DLD1 (cell line): ENCODE results near the gene NDE1.
"Not testable (repeated sequence)": the region's sequence is repeated elsewhere in the genome, so short reads cannot be mapped to it uniquely, and the experiment has no call there.

Experiments used
- in situ Hi-C: cut with HindIII; loops from 2 replicates; pipeline ENCODE4 v1.10.0; 2017; ENCODE audit warnings: low sequenced_read_pairs

The NDE1 gene

DNA sequence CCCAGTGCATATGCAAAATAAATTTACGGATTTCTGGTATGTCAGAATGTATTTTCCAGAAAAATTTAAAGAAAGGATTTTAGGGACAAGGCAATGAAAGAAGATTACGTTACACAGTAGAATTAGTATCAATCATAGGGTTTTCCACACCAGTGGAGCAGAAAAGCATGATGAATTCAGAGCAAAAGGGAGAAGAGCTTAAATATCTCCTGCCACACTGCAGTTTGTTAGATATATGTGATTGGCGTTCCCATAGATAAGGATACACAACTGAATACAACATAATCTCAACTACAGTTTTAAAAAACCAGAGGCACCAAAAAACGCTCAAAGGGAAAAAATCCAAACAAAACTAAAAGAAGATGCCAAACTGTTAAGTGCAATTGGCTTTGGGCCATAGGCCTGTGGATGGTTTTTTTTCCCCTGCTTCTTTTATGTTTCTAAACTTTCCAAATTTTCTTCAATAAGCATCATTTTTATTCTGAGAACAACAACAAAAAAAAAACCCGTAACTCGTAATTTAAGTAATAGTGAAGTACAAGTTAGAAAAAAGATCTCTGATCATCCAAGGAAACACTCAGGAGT lies 29.3 kb upstream of the NDE1 start:
- in situ Hi-C loops, result no loop called here

- in situ Hi-C loops, result no loop called here
Measured at GRCh38 chr16:15621456-15621855, 28.6 kb upstream of the NDE1 start.

GRCh38 chr16:15621889-15622288 lies 28.2 kb upstream of the NDE1 start:
- in situ Hi-C loops, result no loop called here

- in situ Hi-C loops, result no loop called here
Measured at GRCh38 chr16:15631730-15632409, 18.2 kb upstream of the NDE1 start.

DNA sequence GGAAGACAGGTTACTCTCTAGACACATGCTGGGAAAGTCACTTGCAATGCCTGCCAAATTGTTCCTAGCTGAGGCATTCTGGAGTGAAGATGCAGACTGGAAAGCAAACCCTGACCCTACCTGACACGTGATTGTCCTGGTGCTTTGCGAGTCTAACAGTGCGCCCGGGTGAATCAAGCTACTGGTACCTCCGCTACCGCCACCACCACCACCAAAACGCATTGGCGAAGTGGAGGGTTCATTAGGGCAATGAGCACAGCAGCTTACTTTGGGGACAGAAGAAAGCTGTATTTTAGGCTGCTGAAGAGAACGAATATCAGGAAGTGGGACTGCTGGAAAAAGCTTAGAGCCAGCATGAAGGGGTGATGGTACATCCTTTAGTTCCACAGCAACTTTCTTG lies 14.1 kb upstream of the NDE1 start:
- in situ Hi-C loops, result no loop called here

- in situ Hi-C loops, result no loop called here
Measured at GRCh38 chr16:15636392-15636873, 13.6 kb upstream of the NDE1 start.

DNA sequence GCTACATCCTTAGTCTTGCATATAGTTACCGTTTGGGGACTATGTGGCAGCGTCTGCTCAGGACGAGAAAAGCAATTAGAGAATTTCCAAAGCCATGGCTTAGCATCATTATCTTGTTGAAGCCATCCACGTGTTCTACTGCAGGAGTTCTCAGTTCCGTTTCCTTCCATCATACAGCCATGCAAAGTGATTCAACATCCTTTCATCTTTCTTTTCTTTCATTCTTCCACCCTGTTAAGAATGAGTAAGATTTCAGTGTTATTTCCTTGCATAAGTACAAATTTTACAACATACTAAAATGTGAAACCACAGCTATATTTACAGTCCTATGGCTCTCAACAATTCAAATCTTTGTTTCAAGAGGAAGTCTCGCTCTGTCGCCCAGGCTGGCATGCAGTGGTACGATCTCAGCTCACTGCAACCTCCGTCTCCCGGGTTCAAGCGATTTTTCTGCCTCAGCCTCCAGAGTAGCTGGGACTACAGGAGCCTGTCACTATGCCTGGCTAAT lies 10.9 kb upstream of the NDE1 start:
- in situ Hi-C loops, result no loop called here

DNA sequence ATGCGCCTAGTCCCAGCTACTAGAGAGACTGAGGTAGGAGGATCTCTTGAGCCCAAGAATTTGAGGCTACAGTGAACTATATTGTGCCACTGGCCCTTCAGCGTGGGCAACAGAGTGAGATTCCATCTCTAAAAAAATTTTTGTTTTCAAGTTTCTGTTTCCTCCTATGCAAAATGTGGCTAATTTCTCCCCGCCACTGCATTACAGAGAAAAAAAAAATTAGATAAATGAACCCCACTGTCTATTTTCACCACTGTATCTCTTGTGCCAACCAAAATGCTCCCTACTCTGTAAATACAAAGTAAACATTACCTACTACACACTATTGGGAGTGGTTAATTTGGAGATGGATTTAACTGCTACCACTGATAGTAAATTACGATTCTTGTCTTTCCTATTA lies 9.1 kb upstream of the NDE1 start:
- in situ Hi-C loops, result no loop called here

DNA sequence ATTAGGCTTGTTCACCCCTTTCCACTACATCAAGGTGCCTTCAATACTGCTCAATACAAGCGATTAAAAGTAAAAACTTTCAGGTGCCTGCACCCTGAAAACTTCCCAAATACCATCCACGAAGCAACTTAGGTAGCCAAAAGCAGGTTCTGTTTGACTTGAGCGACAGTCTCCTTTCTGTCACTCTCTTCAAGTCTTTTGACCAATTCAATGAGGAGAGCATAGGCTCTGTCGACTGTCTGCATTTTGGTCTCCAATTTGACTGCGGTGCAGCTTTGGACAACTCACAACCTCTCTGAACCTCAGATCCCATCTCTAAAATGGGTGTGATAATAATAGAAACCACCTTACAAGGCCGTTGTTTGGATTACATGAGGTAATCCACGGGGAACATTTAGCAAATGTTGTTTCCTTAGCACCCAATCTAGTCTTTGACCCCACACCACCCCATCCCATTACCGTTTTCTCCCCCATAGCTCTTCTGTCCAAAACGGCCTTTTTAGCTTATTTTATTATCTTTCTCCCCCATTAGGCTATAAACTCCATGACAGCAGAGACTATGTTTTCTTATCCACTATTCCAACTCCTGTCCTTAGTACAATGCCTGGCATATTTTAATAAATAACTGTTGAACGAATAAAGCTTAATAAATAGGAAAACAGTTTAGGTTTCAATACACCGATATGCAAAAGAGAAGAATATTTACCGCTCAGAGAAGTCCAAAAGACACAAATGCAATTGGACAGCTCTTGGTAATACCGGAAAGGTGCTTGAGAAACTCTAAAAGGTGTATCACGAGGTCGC lies 8.1 kb upstream of the NDE1 start:
- in situ Hi-C loops, result no loop called here

- in situ Hi-C loops, result no loop called here
Measured at GRCh38 chr16:15642557-15643047, 7.4 kb upstream of the NDE1 start.

DNA sequence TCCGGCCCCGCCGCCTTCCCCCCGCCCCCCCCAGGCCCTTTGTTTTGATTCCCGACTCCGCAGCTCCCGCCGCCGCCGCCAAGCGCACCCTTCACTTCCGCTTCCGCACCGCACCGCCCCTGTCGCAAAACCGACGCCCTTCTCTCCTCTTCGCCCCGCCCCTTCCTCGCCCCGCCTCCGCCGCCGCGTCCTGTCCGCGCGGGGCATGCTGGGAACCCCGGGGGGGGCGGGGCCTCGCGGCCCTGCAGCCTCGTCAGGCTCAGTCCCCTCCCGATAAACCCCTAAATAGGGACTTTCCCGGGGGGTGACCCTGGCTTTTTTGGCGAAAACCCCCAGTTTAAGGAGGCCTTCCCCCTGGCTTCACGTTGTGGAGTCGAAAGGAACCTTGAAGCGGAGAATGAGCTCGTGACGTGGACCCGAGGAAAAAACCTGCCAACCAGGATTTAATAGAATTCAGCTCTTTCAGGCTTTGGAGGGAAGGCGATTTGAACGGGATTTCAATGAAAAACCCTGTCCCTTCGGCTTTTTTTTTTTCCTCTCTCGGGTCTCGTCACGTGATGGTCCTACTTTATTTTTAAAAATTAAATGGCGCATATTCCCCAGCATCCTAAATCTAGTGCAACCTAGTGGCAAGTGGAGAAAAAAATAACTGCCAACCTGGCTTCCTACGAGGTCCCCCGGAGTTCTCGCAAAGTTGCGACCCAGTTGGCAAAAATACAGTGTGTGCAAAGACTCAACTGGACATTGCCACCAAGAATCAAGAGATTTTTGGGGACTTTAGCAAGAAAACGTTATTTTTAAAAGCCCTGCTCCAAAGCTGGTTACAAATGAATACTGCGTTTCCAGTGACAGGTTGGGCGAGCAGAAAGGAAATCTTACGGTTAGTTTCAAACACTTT lies 6.7 kb upstream of the NDE1 start, which contains the start of gene MARF1:
Gene MARF1, minus strand, starts transcription at position 107 of the 898 bp plus-strand sequence. CDS start 3,921 bp downstream, outside the sequence.
- in situ Hi-C loops, result no loop called here

DNA sequence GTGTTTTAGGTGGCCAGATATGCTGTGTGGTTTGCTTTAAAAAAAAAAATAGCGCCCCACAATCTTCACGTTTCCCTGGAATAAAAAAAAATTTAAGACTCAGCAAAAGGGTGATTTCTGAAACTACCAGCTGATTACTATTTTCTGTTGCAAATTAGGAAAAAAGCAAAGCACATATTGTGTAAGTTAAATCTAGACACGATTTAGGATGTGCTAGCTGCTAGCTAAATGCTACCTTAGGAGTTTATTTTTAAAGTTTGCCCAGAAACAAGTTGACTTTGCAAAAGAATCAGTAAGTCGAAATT lies 6.1 kb upstream of the NDE1 start:
- in situ Hi-C loops, result no loop called here

DNA sequence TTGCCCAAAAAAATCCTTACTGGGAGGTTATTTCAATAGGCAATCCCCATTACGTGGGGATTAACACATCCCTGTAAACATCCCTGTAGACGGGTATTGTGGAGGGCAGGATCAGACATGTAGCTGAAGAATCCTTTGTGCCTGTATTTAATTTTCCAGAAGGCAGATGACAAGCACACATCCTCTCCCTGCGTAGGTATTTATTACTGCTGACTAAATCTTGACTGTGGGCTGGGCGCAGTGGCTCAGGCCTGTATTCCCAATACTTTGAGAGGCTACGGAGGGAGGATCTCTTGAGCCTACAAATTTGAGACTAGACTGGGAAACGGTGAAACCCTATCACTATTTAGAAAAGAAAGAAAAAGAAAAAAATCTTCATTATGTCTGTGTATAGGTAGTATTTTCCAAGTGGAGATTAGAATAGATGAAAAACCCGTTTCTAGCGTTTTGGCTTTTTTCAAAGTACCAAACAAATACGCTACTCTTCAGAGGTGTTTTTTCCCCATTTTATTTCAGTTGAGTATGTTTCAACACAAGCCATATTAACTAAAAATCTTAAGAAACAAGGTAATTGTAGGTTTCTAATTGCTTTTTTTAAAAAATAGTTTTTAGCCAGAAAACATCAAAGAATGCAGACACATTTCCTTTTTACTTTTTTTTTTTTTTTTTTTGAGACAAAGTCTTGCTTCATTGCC lies 5.6 kb upstream of the NDE1 start:
- in situ Hi-C loops, result no loop called here

GRCh38 chr16:15644962-15645465 lies 5.0 kb upstream of the NDE1 start:
- in situ Hi-C loops, result not testable (repeated sequence)

DNA sequence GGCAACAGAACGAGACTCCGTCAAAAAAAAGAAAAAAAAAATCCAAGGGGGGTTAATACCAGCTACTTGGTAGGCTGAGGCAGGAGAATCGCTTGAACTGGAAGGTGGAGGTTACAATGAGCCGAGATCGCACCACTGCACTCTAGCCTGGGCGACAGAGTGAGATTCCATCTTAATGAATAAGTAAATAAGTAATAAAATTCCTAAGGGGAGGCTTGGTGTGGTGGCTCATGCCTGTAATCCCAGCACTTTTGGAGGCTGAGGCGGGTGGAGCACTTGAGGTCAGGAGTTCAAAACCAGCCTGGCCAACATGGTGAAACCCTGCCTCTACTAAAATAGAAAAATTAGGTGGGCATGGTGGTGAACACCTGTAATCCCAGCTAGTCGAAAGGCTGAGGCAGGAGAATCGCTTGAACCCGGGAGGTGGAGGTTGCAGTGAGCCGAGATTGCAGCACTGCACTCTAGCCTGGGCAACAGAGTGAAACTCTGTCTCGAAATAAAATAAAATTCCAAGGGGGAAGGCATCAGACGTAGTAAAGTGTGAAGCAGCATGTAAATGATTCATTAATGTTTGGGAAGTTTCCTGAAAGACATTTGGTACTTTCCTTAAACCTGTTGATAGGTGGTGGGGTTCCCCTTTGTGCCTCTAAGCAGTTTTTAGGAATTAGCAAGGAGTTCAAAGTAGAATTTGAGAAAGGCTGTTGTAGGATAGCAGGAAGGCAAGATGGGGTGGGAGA lies 3.3 kb upstream of the NDE1 start:
- in situ Hi-C loops, result not testable (repeated sequence)

DNA sequence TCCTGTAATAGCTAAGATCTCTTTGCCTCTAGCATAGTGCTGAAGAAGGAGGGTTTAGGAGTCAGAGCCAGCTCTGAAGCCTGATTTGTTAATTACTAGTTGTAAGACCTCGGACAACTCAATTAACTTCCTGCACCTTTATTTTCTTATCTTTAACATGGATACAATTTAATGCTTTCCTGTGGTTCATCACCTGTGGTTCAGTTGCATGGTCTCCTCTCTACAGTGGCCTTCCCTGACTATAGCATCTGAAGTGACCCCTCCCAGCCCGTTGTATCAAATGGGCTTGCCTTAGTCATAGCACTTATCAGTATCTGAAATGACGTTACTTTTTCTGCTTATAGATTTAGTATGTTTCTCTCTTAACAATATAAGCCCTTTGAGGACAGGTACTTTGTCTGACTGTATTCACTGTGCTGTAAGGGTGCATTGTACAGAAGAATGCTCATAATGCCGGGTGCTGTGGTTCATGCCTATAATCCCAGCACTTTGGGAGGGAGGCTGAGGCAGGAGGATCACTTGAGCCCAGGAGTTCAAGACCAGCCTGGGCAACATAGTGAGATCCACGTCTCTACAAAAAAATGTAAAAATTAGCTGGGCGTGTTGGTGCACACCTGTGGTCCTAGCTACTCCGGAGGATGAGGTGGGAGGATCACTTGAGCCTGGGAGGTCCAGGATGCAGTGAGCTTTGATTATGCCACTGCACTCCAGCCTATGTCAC lies 2.6 kb upstream of the NDE1 start:
- in situ Hi-C loops, result no loop called here

DNA sequence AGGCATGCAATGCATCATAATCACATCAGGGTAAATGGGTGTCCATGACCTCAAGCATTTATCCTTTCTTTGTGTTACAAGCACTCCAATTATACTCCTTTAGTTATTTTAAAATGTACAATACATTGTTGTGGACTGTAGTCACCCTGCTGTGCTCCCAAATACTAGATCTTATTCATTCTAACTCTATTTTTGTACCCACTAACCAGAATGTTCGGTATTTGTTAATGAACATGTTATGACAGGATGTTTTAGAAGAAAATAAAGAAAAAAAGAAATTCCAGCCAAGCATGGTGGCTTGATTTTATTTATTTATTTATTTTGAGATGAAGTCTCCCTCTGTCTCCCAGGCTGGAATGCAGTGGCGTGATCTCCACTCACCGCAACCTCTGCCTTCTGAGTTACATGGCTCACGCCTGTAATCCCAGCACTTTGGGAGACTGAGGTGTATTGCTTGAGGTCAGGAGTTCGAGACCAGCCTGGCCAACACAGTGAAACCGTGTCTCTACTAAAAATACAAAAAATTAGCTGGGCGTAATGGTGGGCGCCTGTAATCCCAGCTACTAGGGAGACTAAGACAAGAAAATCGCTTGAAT lies 1.8 kb upstream of the NDE1 start:
- in situ Hi-C loops, result no loop called here

DNA sequence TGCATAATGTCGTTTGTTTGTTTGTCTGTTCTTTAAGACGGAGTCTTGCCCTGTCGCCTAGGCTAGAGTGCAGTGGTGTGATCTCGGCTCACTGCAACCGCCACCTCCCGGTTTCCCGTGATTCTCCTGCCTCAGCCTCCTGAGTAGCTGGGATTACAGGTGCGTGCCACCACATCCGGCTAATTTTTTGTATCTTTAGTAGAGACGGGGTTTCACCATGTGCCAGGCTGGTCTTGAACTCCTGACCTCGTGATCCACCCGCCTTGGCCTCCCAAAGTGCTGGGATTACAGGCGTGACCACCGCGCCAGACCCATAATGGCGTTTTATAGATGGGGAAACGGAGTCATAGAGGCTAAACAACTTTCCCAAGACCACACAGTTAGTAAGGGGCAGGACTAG lies 734 bp upstream of the NDE1 start:
- in situ Hi-C loops, result not testable (repeated sequence)
